Adipose tissue (tissue), 3 donors: ENCODE measurements around the gene SLAMF7. TPM values are rescaled to one million over a fixed set of nuclear protein-coding genes. Genes with fewer than 3 reads are reported as not detected.

ENCODE experiments used
- H3K27ac ChIP-seq: one replicate; pipeline ENCODE4 v1.5.1; 2013; ENCODE audit warnings: low read depth, low read length
- WGBS, 3 donors: extraction: QIAGEN DNeasy Blood & Tissue Kit; methylation state at CpG; one replicate each; pipeline ENCODE4 v1.1.7; 2013; 5-methylcytosine and 5-hydroxymethylcytosine counted together
- polyA plus RNA-seq, 3 donors: library from polyadenylated mRNA; stranded (reverse); fragments of 200-250 nt; gene quantifications; one replicate each; pipeline ENCODE4 v1.2.3, GENCODE V29; 2013
- donor health status: healthy with polysubstance abuse.
- donor health status: Bipolar disorder and iron deficiency.
- donor health status: healthy.

SLAMF7 gene
- polyA plus RNA-seq, 3 donors, result 0.34 to 0.65 (median 0.35) TPM

- no peak overlapping the region for H3K27ac ChIP-seq
- WGBS, 3 donors, result 91 to 94% (median 93%) methylated on average over 11 of the region's 11 CpGs
Observed at GRCh38 chr1:160789051-160789701, 50.1 kb downstream of the SLAMF7 start.

GRCh38 chr1:160789702-160790611 is 50.9 kb downstream of the SLAMF7 start:
- no peak overlapping the region for H3K27ac ChIP-seq
- 84 to 88% (median 87%) methylated on average over 13 of the region's 13 CpGs for WGBS, 3 donors

- no peak overlapping the region for H3K27ac ChIP-seq
- 43 to 53% (median 47%) methylated on average over 3 of the region's 3 CpGs for WGBS, 3 donors
Observed at GRCh38 chr1:160794376-160794775, 55.3 kb downstream of the SLAMF7 start.

- H3K27ac ChIP-seq, result no peak within 1 kb of the TSS
- 77 to 84% (median 80%) methylated on average over 4 of the region's 4 CpGs for WGBS, 3 donors
Observed at GRCh38 chr1:160795951-160796383, 56.9 kb downstream of the SLAMF7 start, which contains the start of gene LY9. Gene LY9 (plus strand): TSS chr1:160796174. CDS start chr1:160796188, 14 bp downstream.

- WGBS, 3 donors, result 58 to 85% (median 84%) methylated on average over 3 of the region's 3 CpGs
- H3K27ac ChIP-seq, result no peak overlapping the region
Observed at GRCh38 chr1:160797271-160797709, 58.2 kb downstream of the SLAMF7 start.

- no peak overlapping the region for H3K27ac ChIP-seq
- 36 to 46% (median 38%) methylated on average over 4 of the region's 4 CpGs for WGBS, 3 donors
Observed at GRCh38 chr1:160797861-160798273, 58.8 kb downstream of the SLAMF7 start.

GRCh38 chr1:160798439-160798838 is 59.4 kb downstream of the SLAMF7 start:
- WGBS, 3 donors, result 83 to 90% (median 90%) methylated on average over 2 of the region's 2 CpGs
- H3K27ac ChIP-seq, result no peak overlapping the region

GRCh38 chr1:160799641-160800040 is 60.6 kb downstream of the SLAMF7 start:
- 84 to 92% (median 91%) methylated on average over 5 of the region's 5 CpGs for WGBS, 3 donors
- H3K27ac ChIP-seq, result no peak overlapping the region

- 94 to 95% (median 95%) methylated on average over 1 of the region's 1 CpG for WGBS, 3 donors
- H3K27ac ChIP-seq, result no peak overlapping the region
Observed at GRCh38 chr1:160800142-160800541, 61.1 kb downstream of the SLAMF7 start.

- WGBS, 3 donors, result 47 to 54% (median 48%) methylated on average over 4 of the region's 4 CpGs
- no peak overlapping the region for H3K27ac ChIP-seq
Observed at GRCh38 chr1:160800645-160801408, 61.8 kb downstream of the SLAMF7 start.

GRCh38 chr1:160801836-160802580 is 63.0 kb downstream of the SLAMF7 start:
- H3K27ac ChIP-seq, result no peak overlapping the region
- 93 to 94% (median 94%) methylated on average over 43 of the region's 43 CpGs for WGBS, 3 donors

Other genes starting within 250 kb of the SLAMF7 start
- under 1 TPM; 0.22 to 0.73 (median 0.48) TPM for gene SLAMF6, start 216.0 kb upstream of the SLAMF7 start, polyA plus RNA-seq
- gene CD84, start 159.8 kb upstream of the SLAMF7 start, polyA plus RNA-seq, result 1 to 10 TPM in 2 of 3 donors, under 1 TPM in 1; 0.40 to 1.4 (median 1.0) TPM
- 1 to 10 TPM in 1 of 3 donors, under 1 TPM in 1, not detected in 1; 0.12 to 3.6 TPM for gene SLAMF1, start 92.2 kb upstream of the SLAMF7 start, polyA plus RNA-seq
- 10 to 100 TPM in 1 of 3 donors, 1 to 10 TPM in 2; 3.3 to 12.7 (median 3.7) TPM for gene CD48, start 27.4 kb upstream of the SLAMF7 start, polyA plus RNA-seq
- gene LY9, start 56.9 kb downstream of the SLAMF7 start, polyA plus RNA-seq, result under 1 TPM in 2 of 3 donors, not detected in 1; 0.44 to 0.52 TPM
- under 1 TPM; 0.02 to 0.48 (median 0.45) TPM for gene CD244, start 123.6 kb downstream of the SLAMF7 start, polyA plus RNA-seq
- gene ITLN1, start 145.9 kb downstream of the SLAMF7 start, polyA plus RNA-seq, result 100 to 1,000 TPM in 1 of 3 donors, 10 to 100 TPM in 1, 1 to 10 TPM in 1; 1.7 to 121 (median 15.7) TPM
- 1 to 10 TPM in 1 of 3 donors, under 1 TPM in 2; 0.21 to 8.9 (median 0.37) TPM for gene ITLN2, start 215.6 kb downstream of the SLAMF7 start, polyA plus RNA-seq